ENCODE data around the gene ZC3HAV1L.

DNA sequence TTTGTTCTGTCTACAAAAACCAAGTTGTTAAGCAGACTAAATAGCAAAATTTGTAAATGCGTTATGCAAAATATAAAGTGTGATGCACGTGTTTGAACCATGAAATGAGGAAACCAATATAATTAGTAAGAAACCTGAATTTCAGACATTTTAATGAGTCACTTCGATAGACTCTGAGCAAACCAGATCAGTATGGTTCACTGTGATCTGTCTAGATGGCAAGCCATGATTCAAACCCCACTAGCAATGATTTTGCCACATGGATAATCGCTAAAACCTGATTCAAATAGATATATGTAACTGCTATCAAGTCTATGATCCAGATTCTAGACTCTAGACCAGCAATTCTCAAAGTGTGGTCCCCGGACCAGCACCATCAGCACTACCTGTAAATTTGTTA is 48.9 kb upstream of the ZC3HAV1L start:
- TF ChIP-seq, protein P1, sequence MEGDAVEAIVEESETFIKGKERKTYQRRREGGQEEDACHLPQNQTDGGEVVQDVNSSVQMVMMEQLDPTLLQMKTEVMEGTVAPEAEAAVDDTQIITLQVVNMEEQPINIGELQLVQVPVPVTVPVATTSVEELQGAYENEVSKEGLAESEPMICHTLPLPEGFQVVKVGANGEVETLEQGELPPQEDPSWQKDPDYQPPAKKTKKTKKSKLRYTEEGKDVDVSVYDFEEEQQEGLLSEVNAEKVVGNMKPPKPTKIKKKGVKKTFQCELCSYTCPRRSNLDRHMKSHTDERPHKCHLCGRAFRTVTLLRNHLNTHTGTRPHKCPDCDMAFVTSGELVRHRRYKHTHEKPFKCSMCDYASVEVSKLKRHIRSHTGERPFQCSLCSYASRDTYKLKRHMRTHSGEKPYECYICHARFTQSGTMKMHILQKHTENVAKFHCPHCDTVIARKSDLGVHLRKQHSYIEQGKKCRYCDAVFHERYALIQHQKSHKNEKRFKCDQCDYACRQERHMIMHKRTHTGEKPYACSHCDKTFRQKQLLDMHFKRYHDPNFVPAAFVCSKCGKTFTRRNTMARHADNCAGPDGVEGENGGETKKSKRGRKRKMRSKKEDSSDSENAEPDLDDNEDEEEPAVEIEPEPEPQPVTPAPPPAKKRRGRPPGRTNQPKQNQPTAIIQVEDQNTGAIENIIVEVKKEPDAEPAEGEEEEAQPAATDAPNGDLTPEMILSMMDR (conservative IDR thresholded peaks at IDR 0.05), result no peak
- TF ChIP-seq ZFX (IDR thresholded peaks at IDR 0.05), result no peak

Data from C4-2B (cell line).